ENCODE data around the gene SULT1A3.
"Not testable (repeated sequence)": the region's sequence is repeated elsewhere in the genome, so short reads cannot be mapped to it uniquely, and the experiment has no call there.

The SULT1A3 gene

GRCh38 chr16:30199049-30199448 lies at the start of gene SULT1A3:
SULT1A3 (plus strand) TSS chr16:30199255; CDS start chr16:30200729, 1,474 bp downstream.
- not testable (repeated sequence) for DNase-seq (ENCODE audit: low read depth); H3K4me3 ChIP-seq (ENCODE audit: low read length)

- no peak overlapping the region for H3K4me3 ChIP-seq (ENCODE audit: low read length)
- no peak for TF ChIP-seq CTCF (IDR thresholded peaks at IDR 0.05; ENCODE audit: insufficient read depth, low read depth, low read length, missing control alignments)
- no peak for DNase-seq (ENCODE audit: low read depth)
These were observed 48.0 kb upstream of the SULT1A3 start for GRCh38 chr16:30151091-30151490.

GRCh38 chr16:30152517-30152916 lies 46.5 kb upstream of the SULT1A3 start:
- no peak overlapping the region for H3K4me3 ChIP-seq (ENCODE audit: low read length)
- no peak for DNase-seq (ENCODE audit: low read depth)
- TF ChIP-seq CTCF (IDR thresholded peaks at IDR 0.05; ENCODE audit: insufficient read depth, low read depth, low read length, missing control alignments) = no peak

- no peak for DNase-seq (ENCODE audit: low read depth)
- no peak overlapping the region for H3K4me3 ChIP-seq (ENCODE audit: low read length)
- no peak for TF ChIP-seq CTCF (IDR thresholded peaks at IDR 0.05; ENCODE audit: insufficient read depth, low read depth, low read length, missing control alignments)
These were observed 43.9 kb upstream of the SULT1A3 start for GRCh38 chr16:30155188-30155587.

- H3K4me3 ChIP-seq (ENCODE audit: low read length) = no peak overlapping the region
- no peak for TF ChIP-seq CTCF (IDR thresholded peaks at IDR 0.05; ENCODE audit: insufficient read depth, low read depth, low read length, missing control alignments)
- DNase-seq (ENCODE audit: low read depth) = no peak
These were observed 41.8 kb upstream of the SULT1A3 start for GRCh38 chr16:30157214-30157613.

- DNase-seq (ENCODE audit: low read depth) = no peak
- TF ChIP-seq CTCF (IDR thresholded peaks at IDR 0.05; ENCODE audit: insufficient read depth, low read depth, low read length, missing control alignments) = no peak
- no peak overlapping the region for H3K4me3 ChIP-seq (ENCODE audit: low read length)
These were observed 35.5 kb upstream of the SULT1A3 start for GRCh38 chr16:30163538-30163937.

- DNase-seq (ENCODE audit: low read depth) = no peak
- H3K4me3 ChIP-seq (ENCODE audit: low read length) = no peak overlapping the region
- no peak for TF ChIP-seq CTCF (IDR thresholded peaks at IDR 0.05; ENCODE audit: insufficient read depth, low read depth, low read length, missing control alignments)
These were observed 32.7 kb upstream of the SULT1A3 start for GRCh38 chr16:30166202-30166902.

- not testable (repeated sequence) for H3K4me3 ChIP-seq (ENCODE audit: low read length); DNase-seq (ENCODE audit: low read depth)
These were observed 30.3 kb upstream of the SULT1A3 start for GRCh38 chr16:30168746-30169145.

GRCh38 chr16:30169416-30169815 lies 29.6 kb upstream of the SULT1A3 start:
- not testable (repeated sequence) for DNase-seq (ENCODE audit: low read depth); H3K4me3 ChIP-seq (ENCODE audit: low read length)

- not testable (repeated sequence) for DNase-seq (ENCODE audit: low read depth); H3K4me3 ChIP-seq (ENCODE audit: low read length)
These were observed 28.9 kb upstream of the SULT1A3 start for GRCh38 chr16:30170145-30170544.
